ENCODE results near the gene TMEM185B. TPM values are rescaled to one million over a fixed set of nuclear protein-coding genes. Genes with fewer than 3 reads are reported as not detected.

TMEM185B gene
- total RNA-seq, 1 experiment from 2014 or later: 53.8 TPM

Small RNAs within 50 kb of the gene (small RNA-seq; reads per million reads assigned to genes)
- gene MTND4LP14: 0 reads per million in 2 experiments
- gene RF00019: 0 reads per million in 2 experiments

Other genes with a start within 250 kb of the TMEM185B start
- 21.5 and 21.9 TPM in 2 replicates for gene EPB41L5, start 210.3 kb downstream of the TMEM185B start, total RNA-seq (2014; rRNA removed; shearing (Covaris generic))
- 38.2 and 45.6 TPM in 2 replicates for gene RALB, start 29.5 kb upstream of the TMEM185B start, total RNA-seq (2014; rRNA removed; shearing (Covaris generic))
- gene INHBB, start 122.7 kb upstream of the TMEM185B start, total RNA-seq (2014; rRNA removed; shearing (Covaris generic)): 0.07 TPM in 1 of 2 replicates, not detected in the other

Measured in NCI-H460 (cell line).